ENCODE results near the gene NMNAT2. TPM values are rescaled to one million over a fixed set of nuclear protein-coding genes. Genes with fewer than 3 reads are reported as not detected.

The NMNAT2 gene
- total RNA-seq, 1 experiment from 2014 or later, result 8.8 TPM

DNA sequence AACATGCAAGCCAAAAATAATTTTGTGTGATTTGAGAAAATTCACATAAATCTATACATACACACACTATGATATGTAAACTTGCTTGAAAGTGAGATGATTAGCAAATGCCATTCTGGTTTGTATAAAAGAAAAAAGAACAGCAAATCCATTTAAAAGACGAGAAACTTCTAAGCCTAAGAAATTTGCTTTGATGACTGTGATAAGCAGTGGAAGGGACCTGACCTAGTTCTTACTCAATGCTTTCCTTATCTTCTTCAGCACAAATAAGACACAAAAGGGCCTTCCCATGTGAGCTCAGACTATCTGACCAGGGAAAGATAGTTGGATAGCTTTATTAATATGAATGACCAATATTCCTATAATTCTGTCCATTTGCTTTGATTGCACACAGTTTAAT lies 25.3 kb upstream of the NMNAT2 start:
- CTCF ChIA-PET, result no interaction called here

DNA sequence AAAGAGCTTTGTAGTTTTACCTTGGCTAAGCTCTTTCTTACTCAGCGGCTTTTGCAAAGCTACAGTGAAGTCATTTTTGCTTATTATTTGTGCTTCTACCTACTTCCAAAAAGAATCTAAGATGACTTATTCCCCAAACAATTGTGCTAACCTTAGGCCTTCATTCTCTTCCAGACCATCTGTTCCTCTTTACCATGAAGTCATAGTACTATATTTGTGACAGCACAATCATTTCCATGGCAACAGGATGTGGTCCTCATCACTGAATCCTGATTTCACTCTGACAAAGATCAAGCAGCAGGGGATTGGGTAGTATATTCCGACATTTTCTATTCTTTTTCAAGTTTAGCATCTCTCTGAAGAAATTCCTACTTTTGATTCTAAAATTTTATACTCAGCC lies 24.8 kb upstream of the NMNAT2 start:
- H3K36me3 Mint-ChIP-seq, result no peaks in the 10 kb centered on the region
- POLR2A ChIA-PET, result no interaction called here
- CTCF ChIA-PET, result no interaction called here
- DNase-seq (ENCODE audit: low spot score), result no peak
- no peak overlapping the region for H3K4me3 Mint-ChIP-seq
- H3K27ac Mint-ChIP-seq, result no peak overlapping the region
- no peaks in the 10 kb centered on the region for H3K27me3 Mint-ChIP-seq (ENCODE audit: low read depth)
- peaks cover 7% of the 10 kb centered on the region; the same call in 1 of the 2 replicates for H3K9me3 Mint-ChIP-seq
- peaks cover 8% of the 10 kb centered on the region; the same call in 1 of the 2 replicates for H3K4me1 Mint-ChIP-seq
- no peak for ATAC-seq
- TF ChIP-seq, protein P1, sequence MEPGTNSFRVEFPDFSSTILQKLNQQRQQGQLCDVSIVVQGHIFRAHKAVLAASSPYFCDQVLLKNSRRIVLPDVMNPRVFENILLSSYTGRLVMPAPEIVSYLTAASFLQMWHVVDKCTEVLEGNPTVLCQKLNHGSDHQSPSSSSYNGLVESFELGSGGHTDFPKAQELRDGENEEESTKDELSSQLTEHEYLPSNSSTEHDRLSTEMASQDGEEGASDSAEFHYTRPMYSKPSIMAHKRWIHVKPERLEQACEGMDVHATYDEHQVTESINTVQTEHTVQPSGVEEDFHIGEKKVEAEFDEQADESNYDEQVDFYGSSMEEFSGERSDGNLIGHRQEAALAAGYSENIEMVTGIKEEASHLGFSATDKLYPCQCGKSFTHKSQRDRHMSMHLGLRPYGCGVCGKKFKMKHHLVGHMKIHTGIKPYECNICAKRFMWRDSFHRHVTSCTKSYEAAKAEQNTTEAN (CRISPR knock-in tag; IDR thresholded peaks at IDR 0.05), result no peak
- TF ChIP-seq, protein P2, sequence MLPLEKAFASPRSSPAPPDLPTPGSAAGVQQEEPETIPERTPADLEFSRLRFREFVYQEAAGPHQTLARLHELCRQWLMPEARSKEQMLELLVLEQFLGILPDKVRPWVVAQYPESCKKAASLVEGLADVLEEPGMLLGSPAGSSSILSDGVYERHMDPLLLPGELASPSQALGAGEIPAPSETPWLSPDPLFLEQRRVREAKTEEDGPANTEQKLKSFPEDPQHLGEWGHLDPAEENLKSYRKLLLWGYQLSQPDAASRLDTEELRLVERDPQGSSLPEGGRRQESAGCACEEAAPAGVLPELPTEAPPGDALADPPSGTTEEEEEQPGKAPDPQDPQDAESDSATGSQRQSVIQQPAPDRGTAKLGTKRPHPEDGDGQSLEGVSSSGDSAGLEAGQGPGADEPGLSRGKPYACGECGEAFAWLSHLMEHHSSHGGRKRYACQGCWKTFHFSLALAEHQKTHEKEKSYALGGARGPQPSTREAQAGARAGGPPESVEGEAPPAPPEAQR (CRISPR knock-in tag; IDR thresholded peaks at IDR 0.05), result no peak
- TF ChIP-seq NR2C2 (CRISPR knock-in tag; IDR thresholded peaks at IDR 0.05), result no peak
- no peak for TF ChIP-seq ZBTB21 (CRISPR knock-in tag; IDR thresholded peaks at IDR 0.05; ENCODE audit: borderline replicate concordance)
- TF ChIP-seq, protein P3, sequence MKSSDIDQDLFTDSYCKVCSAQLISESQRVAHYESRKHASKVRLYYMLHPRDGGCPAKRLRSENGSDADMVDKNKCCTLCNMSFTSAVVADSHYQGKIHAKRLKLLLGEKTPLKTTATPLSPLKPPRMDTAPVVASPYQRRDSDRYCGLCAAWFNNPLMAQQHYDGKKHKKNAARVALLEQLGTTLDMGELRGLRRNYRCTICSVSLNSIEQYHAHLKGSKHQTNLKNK (CRISPR knock-in tag; IDR thresholded peaks at IDR 0.05), result no peak
- TF ChIP-seq ZNF423 (CRISPR knock-in tag; IDR thresholded peaks at IDR 0.05), result no peak
- no peak for TF ChIP-seq GABPB1 (CRISPR knock-in tag; IDR thresholded peaks at IDR 0.05)
- no peak for TF ChIP-seq SP1 (CRISPR knock-in tag; conservative IDR thresholded peaks at IDR 0.05)
- TF ChIP-seq, protein P4, sequence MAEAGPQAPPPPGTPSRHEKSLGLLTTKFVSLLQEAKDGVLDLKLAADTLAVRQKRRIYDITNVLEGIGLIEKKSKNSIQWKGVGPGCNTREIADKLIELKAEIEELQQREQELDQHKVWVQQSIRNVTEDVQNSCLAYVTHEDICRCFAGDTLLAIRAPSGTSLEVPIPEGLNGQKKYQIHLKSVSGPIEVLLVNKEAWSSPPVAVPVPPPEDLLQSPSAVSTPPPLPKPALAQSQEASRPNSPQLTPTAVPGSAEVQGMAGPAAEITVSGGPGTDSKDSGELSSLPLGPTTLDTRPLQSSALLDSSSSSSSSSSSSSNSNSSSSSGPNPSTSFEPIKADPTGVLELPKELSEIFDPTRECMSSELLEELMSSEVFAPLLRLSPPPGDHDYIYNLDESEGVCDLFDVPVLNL (CRISPR knock-in tag; IDR thresholded peaks at IDR 0.05; ENCODE audit: borderline replicate concordance, low read depth), result no peak

More for the DNA sequence above, 25.3 kb upstream of the NMNAT2 start:
- H3K27ac Mint-ChIP-seq, result no peak overlapping the region
- peaks cover 7% of the 10 kb centered on the region; the same call in 1 of the 2 replicates for H3K9me3 Mint-ChIP-seq
- POLR2A ChIA-PET, result no interaction called here
- DNase-seq (ENCODE audit: low spot score) (no peak), ATAC-seq (no peak)
- no peaks in the 10 kb centered on the region for H3K36me3 Mint-ChIP-seq
- TF ChIP-seq, protein P5, sequence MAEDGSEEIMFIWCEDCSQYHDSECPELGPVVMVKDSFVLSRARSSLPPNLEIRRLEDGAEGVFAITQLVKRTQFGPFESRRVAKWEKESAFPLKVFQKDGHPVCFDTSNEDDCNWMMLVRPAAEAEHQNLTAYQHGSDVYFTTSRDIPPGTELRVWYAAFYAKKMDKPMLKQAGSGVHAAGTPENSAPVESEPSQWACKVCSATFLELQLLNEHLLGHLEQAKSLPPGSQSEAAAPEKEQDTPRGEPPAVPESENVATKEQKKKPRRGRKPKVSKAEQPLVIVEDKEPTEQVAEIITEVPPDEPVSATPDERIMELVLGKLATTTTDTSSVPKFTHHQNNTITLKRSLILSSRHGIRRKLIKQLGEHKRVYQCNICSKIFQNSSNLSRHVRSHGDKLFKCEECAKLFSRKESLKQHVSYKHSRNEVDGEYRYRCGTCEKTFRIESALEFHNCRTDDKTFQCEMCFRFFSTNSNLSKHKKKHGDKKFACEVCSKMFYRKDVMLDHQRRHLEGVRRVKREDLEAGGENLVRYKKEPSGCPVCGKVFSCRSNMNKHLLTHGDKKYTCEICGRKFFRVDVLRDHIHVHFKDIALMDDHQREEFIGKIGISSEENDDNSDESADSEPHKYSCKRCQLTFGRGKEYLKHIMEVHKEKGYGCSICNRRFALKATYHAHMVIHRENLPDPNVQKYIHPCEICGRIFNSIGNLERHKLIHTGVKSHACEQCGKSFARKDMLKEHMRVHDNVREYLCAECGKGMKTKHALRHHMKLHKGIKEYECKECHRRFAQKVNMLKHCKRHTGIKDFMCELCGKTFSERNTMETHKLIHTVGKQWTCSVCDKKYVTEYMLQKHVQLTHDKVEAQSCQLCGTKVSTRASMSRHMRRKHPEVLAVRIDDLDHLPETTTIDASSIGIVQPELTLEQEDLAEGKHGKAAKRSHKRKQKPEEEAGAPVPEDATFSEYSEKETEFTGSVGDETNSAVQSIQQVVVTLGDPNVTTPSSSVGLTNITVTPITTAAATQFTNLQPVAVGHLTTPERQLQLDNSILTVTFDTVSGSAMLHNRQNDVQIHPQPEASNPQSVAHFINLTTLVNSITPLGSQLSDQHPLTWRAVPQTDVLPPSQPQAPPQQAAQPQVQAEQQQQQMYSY (CRISPR knock-in tag; IDR thresholded peaks at IDR 0.05), result no peak
- TF ChIP-seq PRRX2 (CRISPR knock-in tag; IDR thresholded peaks at IDR 0.05) (no peak), OVOL2 (CRISPR knock-in tag; IDR thresholded peaks at IDR 0.05; ENCODE audit: borderline replicate concordance) (no peak), MYBL2 (CRISPR knock-in tag; IDR thresholded peaks at IDR 0.05) (no peak), ZNF396 (CRISPR knock-in tag; IDR thresholded peaks at IDR 0.05; ENCODE audit: borderline replicate concordance) (no peak), GRHL2 (CRISPR knock-in tag; IDR thresholded peaks at IDR 0.05; ENCODE audit: insufficient replicate concordance, severe bottlenecking) (no peak), ZNF219 (CRISPR knock-in tag; IDR thresholded peaks at IDR 0.05; ENCODE audit: borderline replicate concordance) (no peak), TP53 (CRISPR knock-in tag; IDR thresholded peaks at IDR 0.05) (no peak)
- TF ChIP-seq, protein P4 (CRISPR knock-in tag; IDR thresholded peaks at IDR 0.05; ENCODE audit: borderline replicate concordance, low read depth), result no peak
- TF ChIP-seq, protein P6, sequence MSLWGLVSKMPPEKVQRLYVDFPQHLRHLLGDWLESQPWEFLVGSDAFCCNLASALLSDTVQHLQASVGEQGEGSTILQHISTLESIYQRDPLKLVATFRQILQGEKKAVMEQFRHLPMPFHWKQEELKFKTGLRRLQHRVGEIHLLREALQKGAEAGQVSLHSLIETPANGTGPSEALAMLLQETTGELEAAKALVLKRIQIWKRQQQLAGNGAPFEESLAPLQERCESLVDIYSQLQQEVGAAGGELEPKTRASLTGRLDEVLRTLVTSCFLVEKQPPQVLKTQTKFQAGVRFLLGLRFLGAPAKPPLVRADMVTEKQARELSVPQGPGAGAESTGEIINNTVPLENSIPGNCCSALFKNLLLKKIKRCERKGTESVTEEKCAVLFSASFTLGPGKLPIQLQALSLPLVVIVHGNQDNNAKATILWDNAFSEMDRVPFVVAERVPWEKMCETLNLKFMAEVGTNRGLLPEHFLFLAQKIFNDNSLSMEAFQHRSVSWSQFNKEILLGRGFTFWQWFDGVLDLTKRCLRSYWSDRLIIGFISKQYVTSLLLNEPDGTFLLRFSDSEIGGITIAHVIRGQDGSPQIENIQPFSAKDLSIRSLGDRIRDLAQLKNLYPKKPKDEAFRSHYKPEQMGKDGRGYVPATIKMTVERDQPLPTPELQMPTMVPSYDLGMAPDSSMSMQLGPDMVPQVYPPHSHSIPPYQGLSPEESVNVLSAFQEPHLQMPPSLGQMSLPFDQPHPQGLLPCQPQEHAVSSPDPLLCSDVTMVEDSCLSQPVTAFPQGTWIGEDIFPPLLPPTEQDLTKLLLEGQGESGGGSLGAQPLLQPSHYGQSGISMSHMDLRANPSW (CRISPR knock-in tag; conservative IDR thresholded peaks at IDR 0.05; ENCODE audit: low read depth), result no peak
- TF ChIP-seq, protein P7, sequence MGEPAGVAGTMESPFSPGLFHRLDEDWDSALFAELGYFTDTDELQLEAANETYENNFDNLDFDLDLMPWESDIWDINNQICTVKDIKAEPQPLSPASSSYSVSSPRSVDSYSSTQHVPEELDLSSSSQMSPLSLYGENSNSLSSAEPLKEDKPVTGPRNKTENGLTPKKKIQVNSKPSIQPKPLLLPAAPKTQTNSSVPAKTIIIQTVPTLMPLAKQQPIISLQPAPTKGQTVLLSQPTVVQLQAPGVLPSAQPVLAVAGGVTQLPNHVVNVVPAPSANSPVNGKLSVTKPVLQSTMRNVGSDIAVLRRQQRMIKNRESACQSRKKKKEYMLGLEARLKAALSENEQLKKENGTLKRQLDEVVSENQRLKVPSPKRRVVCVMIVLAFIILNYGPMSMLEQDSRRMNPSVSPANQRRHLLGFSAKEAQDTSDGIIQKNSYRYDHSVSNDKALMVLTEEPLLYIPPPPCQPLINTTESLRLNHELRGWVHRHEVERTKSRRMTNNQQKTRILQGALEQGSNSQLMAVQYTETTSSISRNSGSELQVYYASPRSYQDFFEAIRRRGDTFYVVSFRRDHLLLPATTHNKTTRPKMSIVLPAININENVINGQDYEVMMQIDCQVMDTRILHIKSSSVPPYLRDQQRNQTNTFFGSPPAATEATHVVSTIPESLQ (CRISPR knock-in tag; IDR thresholded peaks at IDR 0.05), result no peak
- TF ChIP-seq, protein P8, sequence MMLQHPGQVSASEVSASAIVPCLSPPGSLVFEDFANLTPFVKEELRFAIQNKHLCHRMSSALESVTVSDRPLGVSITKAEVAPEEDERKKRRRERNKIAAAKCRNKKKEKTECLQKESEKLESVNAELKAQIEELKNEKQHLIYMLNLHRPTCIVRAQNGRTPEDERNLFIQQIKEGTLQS (CRISPR knock-in tag; conservative IDR thresholded peaks at IDR 0.05), result no peak
- H3K27me3 Mint-ChIP-seq (ENCODE audit: low read depth), result no peaks in the 10 kb centered on the region
- peaks cover 8% of the 10 kb centered on the region; the same call in 1 of the 2 replicates for H3K4me1 Mint-ChIP-seq
- H3K4me3 Mint-ChIP-seq, result no peak overlapping the region
